NCI-H2171 (cell line): Measurements from ENCODE around the gene ABCA3.
"Not testable (repeated sequence)": the region's sequence is repeated elsewhere in the genome, so short reads cannot be mapped to it uniquely, and the experiment has no call there.

Experiments
- DNase-seq: peaks from one replicate; lab custom pipeline; 2025; lab: John Stamatoyannopoulos, UW

ABCA3 gene

GRCh38 chr16:2253293-2253692 lies 87.2 kb downstream of the ABCA3 start:
- DNase-seq = no peak

- DNase-seq = no peak
Observed at GRCh38 chr16:2252806-2253148, 87.8 kb downstream of the ABCA3 start.

- DNase-seq = peak; percentile 81
Observed at GRCh38 chr16:2251296-2252111, 89.0 kb downstream of the ABCA3 start, which contains the start of gene ECI1. TSS of gene ECI1 (minus strand) at chr16:2251587. CDS start at chr16:2251566, 21 bp downstream.

GRCh38 chr16:2250652-2251295 lies 89.8 kb downstream of the ABCA3 start:
- DNase-seq = no peak

GRCh38 chr16:2246301-2246885 lies 94.1 kb downstream of the ABCA3 start:
- no peak for DNase-seq

GRCh38 chr16:2244926-2245795 lies 95.4 kb downstream of the ABCA3 start:
- no peak for DNase-seq

GRCh38 chr16:2244301-2244700 lies 96.2 kb downstream of the ABCA3 start:
- DNase-seq = no peak

GRCh38 chr16:2243781-2244180 lies 96.7 kb downstream of the ABCA3 start:
- DNase-seq = no peak

GRCh38 chr16:2243031-2243528 lies 97.4 kb downstream of the ABCA3 start:
- DNase-seq = no peak

- DNase-seq = no peak
Observed at GRCh38 chr16:2242598-2242997, 97.9 kb downstream of the ABCA3 start.

GRCh38 chr16:2240331-2240730 lies 100.2 kb downstream of the ABCA3 start:
- not testable (repeated sequence) for DNase-seq

- no peak for DNase-seq
Observed at GRCh38 chr16:2238838-2239675, 101.5 kb downstream of the ABCA3 start.

GRCh38 chr16:2238150-2238837 lies 102.2 kb downstream of the ABCA3 start:
- DNase-seq = no peak

- no peak for DNase-seq
Observed at GRCh38 chr16:2237493-2238149, 102.9 kb downstream of the ABCA3 start.

- no peak for DNase-seq
Observed at GRCh38 chr16:2237102-2237482, 103.4 kb downstream of the ABCA3 start.

- DNase-seq = no peak
Observed at GRCh38 chr16:2236337-2237101, 104.0 kb downstream of the ABCA3 start, which contains the start of gene DNASE1L2. TSS of gene DNASE1L2 (plus strand) at chr16:2236444. CDS start at chr16:2236817, 373 bp downstream.

- no peak for DNase-seq
Observed at GRCh38 chr16:2235695-2236336, 104.7 kb downstream of the ABCA3 start.

GRCh38 chr16:2235234-2235651 lies 105.3 kb downstream of the ABCA3 start:
- no peak for DNase-seq

- no peak for DNase-seq
Observed at GRCh38 chr16:2234813-2235170, 105.7 kb downstream of the ABCA3 start.
